K562 treated with DMSO at 1 percent for 4 hours (cell line): ENCODE measurements around the gene GGTA1. TPM values are rescaled to one million over a fixed set of nuclear protein-coding genes. Genes with fewer than 3 reads are reported as not detected.

Experiments
- total RNA-seq: library from RNA; unstranded; fragments of 300-600 nt; gene quantifications from 2 replicates; pipeline ENCODE4 v1.2.3, GENCODE V29; 2022; ENCODE audit not compliant: insufficient read depth

GGTA1 gene
- total RNA-seq, result not detected in 2 replicates

DNA sequence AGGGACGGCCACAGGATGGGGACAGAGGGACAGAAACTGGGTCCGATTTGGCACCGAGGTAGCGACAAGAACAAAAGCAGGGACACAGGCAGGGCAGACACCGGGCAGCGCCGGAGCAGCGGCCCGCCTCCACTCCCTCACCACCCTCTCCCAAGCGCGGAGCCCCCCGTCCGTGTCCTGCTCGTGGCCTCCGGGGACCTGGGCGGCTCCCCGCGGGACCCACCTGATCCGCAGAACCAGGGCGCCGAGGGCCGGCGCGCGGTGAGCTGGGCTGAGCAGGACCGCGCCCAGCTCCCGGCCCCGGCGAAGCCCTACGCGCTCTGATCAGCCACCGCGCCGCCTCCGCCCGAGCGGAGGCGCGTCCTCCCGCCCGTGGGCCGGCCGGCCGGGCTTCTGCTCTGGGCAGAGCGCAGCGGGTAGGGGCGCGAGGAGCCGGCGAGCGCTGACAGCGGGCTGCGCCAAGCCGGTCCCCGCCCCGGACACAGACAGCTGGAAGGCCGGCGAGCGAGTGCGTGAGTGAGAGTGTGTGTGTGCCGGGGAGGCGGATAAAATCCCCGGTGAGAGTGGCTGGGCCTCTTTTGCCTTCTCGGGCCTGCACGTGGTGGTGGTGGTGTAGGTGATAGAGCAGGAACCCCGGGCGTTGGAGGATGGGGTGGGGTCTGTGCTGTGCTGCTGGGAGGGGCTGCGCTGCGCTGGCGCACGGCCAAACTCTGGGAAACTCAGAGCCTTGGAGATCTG lies at the start of gene GGTA1:
TSS of gene GGTA1 (minus strand) at position 418 of the 738 bp plus-strand sequence. CDS start 31,922 bp downstream, outside the sequence.

Other genes starting within 250 kb of the GGTA1 start
- 41.5 and 42.5 TPM in 2 replicates for gene GSN, start 231.7 kb downstream of the GGTA1 start, total RNA-seq
- gene STOM, start 129.6 kb downstream of the GGTA1 start, total RNA-seq, result 23.1 and 29.6 TPM in 2 replicates
- not detected in 2 replicates for gene DAB2IP, start 151.8 kb upstream of the GGTA1 start, total RNA-seq